Endothelial cell of umbilical vein (primary cell): ENCODE data around the gene SLC39A5. TPM values are rescaled to one million over a fixed set of nuclear protein-coding genes. Genes with fewer than 3 reads are reported as not detected.
"Not testable (repeated sequence)": the region's sequence is repeated elsewhere in the genome, so short reads cannot be mapped to it uniquely, and the experiment has no call there.

Experiments
- BruUV-seq: library from RNA; stranded (reverse); fragments of 400-500 nt; replicated peaks from 2 replicates; lab custom pipeline; 2021; lab: Mats Ljungman, UMichigan
- CTCF ChIA-PET: fragments of 300-600, 350-600 bp; sonication (Branson Sonifier 250); formaldehyde crosslinking; loops from one replicate; lab custom pipeline; 2021; ENCODE audit warnings: antibody characterized with exemption, inconsistent platforms; lab: Charles Lee
- POLR2A ChIA-PET: fragments of 300-600, 350-600 bp; sonication (Branson Sonifier 250); formaldehyde crosslinking; loops from one replicate; lab custom pipeline; 2021; ENCODE audit warnings: antibody characterized with exemption, inconsistent platforms; lab: Charles Lee
- DNase-seq: peaks from one replicate; pipeline ENCODE4 v3.0.0-alpha.2; 2011; ENCODE audit warnings: low read depth, low spot score
- FAIRE-seq: peaks from 2 replicates; lab custom pipeline; 2011; peaks lifted over from hg19 to GRCh38; lab: Jason Lieb, UNC
- H2AFZ ChIP-seq: 2 replicates; pipeline ENCODE4 v1.6.0; 2012; ENCODE audit warnings: low read depth, low read length, control low read depth, inconsistent platforms
- H3K27ac ChIP-seq: 2 replicates; pipeline ENCODE4 v1.5.1; 2011; ENCODE audit warnings: low read depth, mild to moderate bottlenecking, control low read depth, low read length, moderate library complexity; ENCODE audit not compliant: insufficient read depth
- H3K27me3 ChIP-seq, 2 experiments: 2 replicates each; pipeline versions ENCODE4 v1.6.0 to v1.6.1; 2011; ENCODE audit warnings: low read length in 2 of 2, mixed read lengths in 1 of 2; ENCODE audit not compliant: control insufficient read depth in 2 of 2, insufficient read depth in 2 of 2
- H3K36me3 ChIP-seq, 2 experiments: 2 replicates in 1 of 2; 3 replicates in 1 of 2; pipeline ENCODE4 v1.5.1; 2011; ENCODE audit warnings: low read length in 2 of 2, mild to moderate bottlenecking in 1 of 2, moderate library complexity in 1 of 2; ENCODE audit not compliant: control insufficient read depth in 2 of 2, insufficient read depth in 2 of 2; ENCODE audit errors: extremely low read depth in 1 of 2
- H3K4me1 ChIP-seq: 3 replicates; pipeline ENCODE4 v1.5.1; 2011; ENCODE audit warnings: mild to moderate bottlenecking, low read length; ENCODE audit not compliant: control insufficient read depth, insufficient read depth; ENCODE audit errors: extremely low read depth
- H3K4me2 ChIP-seq: 2 replicates; pipeline ENCODE4 v1.6.1; 2011; ENCODE audit warnings: low read length, control low read depth, mixed read lengths; ENCODE audit not compliant: insufficient read depth
- H3K4me3 ChIP-seq, 3 experiments: fragments of 200-600 bp in 1 of 3; sonication (generic), shearing (Covaris generic) in 1 of 3; replicated peaks in 1 of 3; 2 replicates each; pipeline ENCODE4 v1.5.1; 2011 to 2016; ENCODE audit warnings: control low read depth in 3 of 3, low read length in 3 of 3, mild to moderate bottlenecking in 2 of 3, inconsistent platforms in 1 of 3, low read depth in 1 of 3, moderate library complexity in 1 of 3; ENCODE audit not compliant: insufficient read depth in 1 of 3
- H3K79me2 ChIP-seq: 2 replicates; pipeline ENCODE4 v1.6.0; 2012; ENCODE audit warnings: low read length, inconsistent platforms; ENCODE audit not compliant: control insufficient read depth, insufficient read depth
- H3K9ac ChIP-seq: replicated peaks from 2 replicates; pipeline ENCODE3; 2011; ENCODE audit warnings: low read length, control low read depth; ENCODE audit not compliant: insufficient read depth; ENCODE audit errors: extremely low read depth
- H3K9me1 ChIP-seq: replicated peaks from 3 replicates; pipeline ENCODE4 v1.6.0; 2011; ENCODE audit warnings: mild to moderate bottlenecking, low read length; ENCODE audit not compliant: control insufficient read depth, insufficient read depth; ENCODE audit errors: extremely low read depth
- H3K9me3 ChIP-seq: replicated peaks from 2 replicates; pipeline ENCODE4 v1.5.1; 2012; ENCODE audit warnings: low read length, inconsistent platforms; ENCODE audit not compliant: control insufficient read depth, insufficient read depth
- H4K20me1 ChIP-seq: replicated peaks from 2 replicates; pipeline ENCODE3; 2011; ENCODE audit warnings: mild to moderate bottlenecking, low read length; ENCODE audit not compliant: control insufficient read depth, insufficient read depth; ENCODE audit errors: extremely low read depth
- MYC ChIP-seq: IDR thresholded peaks from one replicate; pipeline ENCODE4 v1.6.1; 2011; ENCODE audit warnings: mild to moderate bottlenecking, low read depth, low read length
- dilution Hi-C: fragments of 300-500 bp; cut with MboI; formaldehyde crosslinking; loops from one replicate; pipeline ENCODE4 v1.15.0; 2019; ENCODE audit warnings: low sequenced_read_pairs; ENCODE audit not compliant: extremely low pct_ligation_motif_present
- intact Hi-C: fragments of 100-400 bp; cut with micrococcal nuclease; formaldehyde crosslinking; loops from one replicate; pipeline ENCODE4 v1.10.0; 2022
- polyA plus RNA-seq, 4 experiments: library from polyadenylated mRNA; depleted of rRNA in 3 of 4; stranded (reverse) in 3 of 4; unstranded in 1 of 4; fragments of >200 nt; gene quantifications; 2 replicates each; pipeline versions ENCODE4 v1.2.1 to v1.2.3, GENCODE V29; 2011 to 2012; ENCODE audit warnings: missing spikeins in 1 of 4
- total RNA-seq: library from RNA; stranded (reverse); gene quantifications from 2 replicates; pipeline ENCODE4 v1.2.3, GENCODE V29; 2021

SLC39A5 gene
- total and polyA plus RNA-seq, 2 donors (not counting 3 experiments of a cell fraction or from before 2014, with no cell fraction given): 0.10 TPM; not detected in 1

DNA sequence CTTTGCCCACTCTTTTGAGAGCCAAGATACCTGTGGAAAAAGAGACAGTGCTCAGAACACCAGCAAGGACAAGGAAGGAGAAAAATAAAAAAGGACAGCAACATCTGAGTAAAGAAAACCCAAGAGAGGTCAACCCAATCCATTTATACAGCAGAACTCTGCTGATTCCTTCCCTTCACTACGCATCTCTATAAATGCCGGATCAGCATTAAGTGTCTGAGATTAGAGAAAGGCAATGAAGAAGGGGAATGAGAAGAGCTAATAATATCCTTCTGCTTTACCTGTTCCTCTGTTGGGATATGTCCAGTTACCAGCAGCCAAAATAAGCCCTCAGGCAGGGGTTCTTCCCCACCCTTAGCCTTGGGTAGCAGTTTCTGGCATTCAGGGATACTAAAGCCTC is 52.7 kb downstream of the SLC39A5 start:
- Histone ChIP-seq H2AFZ (no peak overlapping the region), H3K9ac (no peak overlapping the region), H3K9me3 (no peaks in the 10 kb centered on the region), H3K4me1 (peaks cover 8% of the 10 kb centered on the region), H4K20me1 (no peaks in the 10 kb centered on the region), H3K79me2 (peaks cover 8% of the 10 kb centered on the region), H3K36me3 (peaks cover 23 to 30% of the 10 kb centered on the region in 2 experiments), H3K27ac (no peak overlapping the region), H3K4me2 (no peak overlapping the region), H3K4me3 (no peak overlapping the region), H3K9me1 (no peaks in the 10 kb centered on the region), H3K27me3 (no peaks in the 10 kb centered on the region)
- ChIA-PET CTCF (no interaction called here), POLR2A (no interaction called here)
- dilution Hi-C loops (no loop called here), intact Hi-C loops (no loop called here)
- no peak for DNase-seq
- no TSS peak for BruUV-seq
- TF ChIP-seq MYC: no peak
- no peak for FAIRE-seq

DNA sequence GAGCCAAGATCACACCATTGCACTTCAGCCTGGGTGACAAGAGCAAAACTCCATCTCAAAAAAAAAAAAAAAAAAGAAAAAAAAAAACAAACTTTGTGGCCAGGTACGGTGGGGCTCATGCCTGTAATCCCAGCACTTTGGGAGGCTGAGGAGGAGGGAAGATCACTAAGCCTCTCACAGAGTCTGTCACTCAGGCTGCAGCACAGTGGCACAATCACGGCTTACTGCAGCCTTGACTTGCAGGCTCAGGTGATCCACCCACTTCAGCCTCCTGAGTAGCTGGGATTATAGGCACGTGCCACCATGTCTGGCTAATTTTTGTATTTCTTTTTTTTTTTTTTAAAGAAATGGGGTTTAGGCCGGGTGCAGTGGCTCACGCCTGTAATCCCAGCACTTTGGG is 54.4 kb downstream of the SLC39A5 start:
- H3K27me3 ChIP-seq, BruUV-seq, H3K9me3 ChIP-seq, H3K4me1 ChIP-seq, dilution Hi-C loops, CTCF ChIA-PET, H3K9me1 ChIP-seq, H4K20me1 ChIP-seq, FAIRE-seq, H3K4me2 ChIP-seq, H3K9ac ChIP-seq, H2AFZ ChIP-seq, intact Hi-C loops, POLR2A ChIA-PET, H3K27ac ChIP-seq, DNase-seq, H3K4me3 ChIP-seq: not testable (repeated sequence)
- H3K79me2 ChIP-seq: peaks cover 20% of the 10 kb centered on the region
- peaks cover 18 to 29% of the 10 kb centered on the region in 2 experiments for H3K36me3 ChIP-seq
